ENCODE results near the gene PUSL1.
A peak's percentile ranks its signal among the peaks of the same experiment; 100 is the strongest.

The PUSL1 gene

GRCh38 chr1:1307923-1308755 is at the start of gene PUSL1, which contains the start of gene ACAP3:
Gene PUSL1 (plus strand): TSS chr1:1308597. CDS start chr1:1308644, 47 bp downstream.
Gene ACAP3 (minus strand): TSS chr1:1307930. CDS start chr1:1307815, 115 bp downstream.
- H3K4me3 ChIP-seq (ENCODE audit: low read length), result peak within 1 kb of the TSS; percentile 78
- no peak for TF ChIP-seq CTCF (IDR thresholded peaks at IDR 0.05; ENCODE audit: insufficient read depth, low read depth, low read length, missing control alignments)
- DNase-seq (ENCODE audit: low read depth), result peak; percentile 95

- DNase-seq (ENCODE audit: low read depth), result no peak
- TF ChIP-seq CTCF (IDR thresholded peaks at IDR 0.05; ENCODE audit: insufficient read depth, low read depth, low read length, missing control alignments), result no peak
- H3K4me3 ChIP-seq (ENCODE audit: low read length), result no peak overlapping the region
These were observed 49.3 kb upstream of the PUSL1 start for GRCh38 chr1:1259119-1259488.

GRCh38 chr1:1259540-1259939 is 48.9 kb upstream of the PUSL1 start:
- no peak for DNase-seq (ENCODE audit: low read depth)
- no peak for TF ChIP-seq CTCF (IDR thresholded peaks at IDR 0.05; ENCODE audit: insufficient read depth, low read depth, low read length, missing control alignments)

GRCh38 chr1:1259951-1260600 is 48.3 kb upstream of the PUSL1 start:
- TF ChIP-seq CTCF (IDR thresholded peaks at IDR 0.05; ENCODE audit: insufficient read depth, low read depth, low read length, missing control alignments), result no peak
- DNase-seq (ENCODE audit: low read depth), result no peak
- no peak overlapping the region for H3K4me3 ChIP-seq (ENCODE audit: low read length)

More at GRCh38 chr1:1259540-1259939, 48.9 kb upstream of the PUSL1 start:
- H3K4me3 ChIP-seq (ENCODE audit: low read length), result no peak overlapping the region

GRCh38 chr1:1260843-1261560 is 47.4 kb upstream of the PUSL1 start:
- TF ChIP-seq CTCF (IDR thresholded peaks at IDR 0.05; ENCODE audit: insufficient read depth, low read depth, low read length, missing control alignments), result no peak
- no peak for DNase-seq (ENCODE audit: low read depth)
- no peak overlapping the region for H3K4me3 ChIP-seq (ENCODE audit: low read length)

- no peak overlapping the region for H3K4me3 ChIP-seq (ENCODE audit: low read length)
- TF ChIP-seq CTCF (IDR thresholded peaks at IDR 0.05; ENCODE audit: insufficient read depth, low read depth, low read length, missing control alignments), result no peak
- DNase-seq (ENCODE audit: low read depth), result no peak
These were observed 46.3 kb upstream of the PUSL1 start for GRCh38 chr1:1262071-1262470.

Measured in epithelial cell of esophagus (primary cell).